Endothelial cell of umbilical vein (primary cell): ENCODE results near the gene SNUPN.

Source experiments
- FOS ChIP-seq: IDR thresholded peaks from 2 replicates; pipeline ENCODE4 v1.6.1; 2011; ENCODE audit warnings: mild to moderate bottlenecking, low read length, moderate library complexity, borderline replicate concordance; ENCODE audit not compliant: insufficient read depth
- JUN ChIP-seq: IDR thresholded peaks from 2 replicates; pipeline ENCODE4 v1.6.1; 2011; ENCODE audit warnings: borderline replicate concordance, low read depth; ENCODE audit not compliant: insufficient read length, insufficient read depth

DNA sequence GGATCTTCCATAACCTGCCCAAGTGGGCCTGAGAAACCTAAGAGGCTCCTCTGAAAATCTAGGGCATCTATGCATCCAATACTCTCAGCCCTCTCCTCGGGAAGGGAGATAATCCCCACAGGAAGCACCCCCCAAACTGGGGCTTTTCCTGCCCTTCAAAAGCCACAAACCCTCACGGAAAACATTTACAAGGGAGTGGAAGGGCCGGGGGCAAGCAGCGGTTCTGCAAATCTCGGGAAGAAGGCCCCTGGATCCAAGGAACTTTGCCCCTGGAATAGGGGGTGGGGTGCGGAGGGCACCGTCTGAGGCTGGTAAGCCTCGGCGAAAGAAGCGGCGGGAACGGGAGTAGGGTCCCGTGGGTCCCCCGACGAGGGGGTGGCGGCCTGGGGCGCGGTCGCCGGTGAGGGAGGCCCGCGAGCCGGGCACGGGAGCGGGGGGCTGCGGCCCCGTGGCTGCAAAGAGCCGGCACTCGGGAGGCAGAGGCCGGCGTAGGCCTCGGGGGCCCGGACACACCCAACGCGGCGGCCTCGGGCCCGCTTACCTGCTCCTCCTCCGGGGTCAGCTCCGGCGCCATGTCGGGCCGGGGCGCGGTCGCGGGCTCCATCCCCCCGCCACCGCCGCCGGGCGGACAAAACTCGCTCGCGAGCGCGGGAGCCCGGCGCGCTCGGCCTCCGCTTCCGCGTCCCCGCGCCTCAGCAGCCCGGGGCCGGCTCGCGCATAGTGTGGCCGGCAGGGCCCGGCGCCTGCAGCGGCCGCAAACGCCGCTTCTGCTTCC lies 47.2 kb downstream of the SNUPN start:
- no peak for TF ChIP-seq FOS
- no peak for TF ChIP-seq JUN
